Colonic mucosa (tissue), 4 donors: Measurements from ENCODE around the gene IL3. TPM values are rescaled to one million over a fixed set of nuclear protein-coding genes. Genes with fewer than 3 reads are reported as not detected.
A peak's percentile ranks its signal among the peaks of the same experiment; 100 is the strongest.

Source experiments
- DNase-seq: peaks from one replicate; pipeline ENCODE4 v3.0.0-alpha.2; 2020
- H3K27ac ChIP-seq: fragments of 200-600 bp; one replicate; pipeline ENCODE4 v1.8.0; 2021
- H3K27me3 ChIP-seq: fragments of 200-600 bp; one replicate; pipeline ENCODE4 v1.8.0; 2021
- H3K36me3 ChIP-seq: fragments of 200-600 bp; one replicate; pipeline ENCODE4 v1.8.0; 2021
- H3K4me1 ChIP-seq: fragments of 200-600 bp; one replicate; pipeline ENCODE4 v1.8.0; 2021; ENCODE audit warnings: mild to moderate bottlenecking
- H3K4me3 ChIP-seq: fragments of 200-600 bp; one replicate; pipeline ENCODE4 v1.8.0; 2021
- H3K9ac ChIP-seq, 2 donors: one replicate each; pipeline ENCODE4 v1.7.0; 2013; ENCODE audit warnings: control low read depth in 2 of 2, low read depth in 2 of 2, low read length in 2 of 2
- H3K9me3 ChIP-seq: fragments of 200-600 bp; one replicate; pipeline ENCODE4 v1.8.0; 2021
- intact Hi-C: fragments of 100-400 bp; cut with DNase I; formaldehyde crosslinking; loops from one replicate; pipeline ENCODE4 v1.14.1; 2022
- total RNA-seq, 2 donors: library from RNA; stranded (reverse); fragmentation: NEBNext Ultra II Directional in 1 of 2; extraction: Animal tissue kit (Norgen Biotek cat#: 25700) in 1 of 2; gene quantifications; one replicate each; pipeline ENCODE4 v1.2.1, GENCODE V29; 2021
- TF ChIP-seq, protein P1 (sequence below): fragments of 200-600 bp; IDR thresholded peaks from one replicate; pipeline ENCODE4 v1.8.0; 2022; ENCODE audit warnings: antibody characterized with exemption, mild to moderate bottlenecking
- donor health status: healthy.
- donor health status: DM: no; HTN: no; CAD: no.
- donor health status: DM: no; HTN: no; CAD: no.

Gene IL3
- total RNA-seq, 2 donors from 2014 or later = 0.25 TPM; not detected in 1

- DNase-seq = no peak
- intact Hi-C loops = no loop called here
- TF ChIP-seq, protein P1, sequence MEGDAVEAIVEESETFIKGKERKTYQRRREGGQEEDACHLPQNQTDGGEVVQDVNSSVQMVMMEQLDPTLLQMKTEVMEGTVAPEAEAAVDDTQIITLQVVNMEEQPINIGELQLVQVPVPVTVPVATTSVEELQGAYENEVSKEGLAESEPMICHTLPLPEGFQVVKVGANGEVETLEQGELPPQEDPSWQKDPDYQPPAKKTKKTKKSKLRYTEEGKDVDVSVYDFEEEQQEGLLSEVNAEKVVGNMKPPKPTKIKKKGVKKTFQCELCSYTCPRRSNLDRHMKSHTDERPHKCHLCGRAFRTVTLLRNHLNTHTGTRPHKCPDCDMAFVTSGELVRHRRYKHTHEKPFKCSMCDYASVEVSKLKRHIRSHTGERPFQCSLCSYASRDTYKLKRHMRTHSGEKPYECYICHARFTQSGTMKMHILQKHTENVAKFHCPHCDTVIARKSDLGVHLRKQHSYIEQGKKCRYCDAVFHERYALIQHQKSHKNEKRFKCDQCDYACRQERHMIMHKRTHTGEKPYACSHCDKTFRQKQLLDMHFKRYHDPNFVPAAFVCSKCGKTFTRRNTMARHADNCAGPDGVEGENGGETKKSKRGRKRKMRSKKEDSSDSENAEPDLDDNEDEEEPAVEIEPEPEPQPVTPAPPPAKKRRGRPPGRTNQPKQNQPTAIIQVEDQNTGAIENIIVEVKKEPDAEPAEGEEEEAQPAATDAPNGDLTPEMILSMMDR = no peak
Observed at GRCh38 chr5:132019857-132020555, 40.4 kb upstream of the IL3 start.

DNA sequence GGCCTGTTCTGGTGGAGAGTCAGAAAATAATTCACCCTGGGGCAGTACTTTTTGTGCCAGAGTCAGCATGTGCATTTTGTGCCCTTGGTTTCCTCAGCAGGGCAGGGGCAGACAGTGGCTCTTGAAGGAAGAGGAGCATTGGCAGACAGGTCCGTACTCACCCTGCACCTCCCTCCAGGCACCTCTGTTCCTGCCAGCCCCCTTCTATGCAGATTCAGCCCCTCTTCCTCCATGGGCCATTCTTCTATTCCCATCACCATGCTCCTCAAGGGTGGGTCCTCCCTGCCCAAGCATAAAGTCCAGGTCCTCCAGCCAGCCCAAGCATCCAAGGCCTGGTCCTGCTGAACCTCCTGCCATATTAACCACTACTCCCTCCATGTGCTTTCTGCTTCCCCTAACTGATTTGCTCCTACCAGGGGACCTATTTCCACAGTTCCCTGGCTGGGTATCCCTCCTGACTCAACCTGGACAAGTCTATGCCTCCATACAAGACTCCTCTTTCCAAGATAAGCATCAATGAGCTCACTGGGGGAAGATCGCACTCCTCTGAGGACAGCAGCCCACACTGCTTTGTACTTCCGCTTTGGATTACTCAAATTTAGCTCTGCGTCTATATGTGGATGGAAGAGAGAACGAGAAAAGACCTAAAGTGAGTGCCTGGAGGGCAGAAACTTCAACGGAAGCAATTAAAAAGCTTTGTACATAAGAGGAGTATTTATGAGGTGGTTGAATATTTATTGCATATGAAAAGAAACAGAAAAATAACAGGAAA is 39.7 kb upstream of the IL3 start:
- Histone ChIP-seq H3K9ac (no peak overlapping the region), H3K27me3 (no peaks in the 10 kb centered on the region), H3K9me3 (no peaks in the 10 kb centered on the region), H3K36me3 (no peaks in the 10 kb centered on the region), H3K4me3 (no peak overlapping the region), H3K27ac (no peak overlapping the region), H3K4me1 (no peaks in the 10 kb centered on the region)
- peak; percentile 12 for DNase-seq
- TF ChIP-seq, protein P1 = no peak
- intact Hi-C loops = no loop called here

More at GRCh38 chr5:132019857-132020555, 40.4 kb upstream of the IL3 start:
- Histone ChIP-seq H3K9ac (no peak overlapping the region), H3K9me3 (no peaks in the 10 kb centered on the region), H3K4me3 (no peak overlapping the region), H3K36me3 (no peaks in the 10 kb centered on the region), H3K4me1 (no peaks in the 10 kb centered on the region), H3K27ac (no peak overlapping the region), H3K27me3 (no peaks in the 10 kb centered on the region)

GRCh38 chr5:132021654-132022053 is 38.8 kb upstream of the IL3 start:
- TF ChIP-seq, protein P1 = no peak
- Histone ChIP-seq H3K4me3 (no peak overlapping the region), H3K9me3 (no peaks in the 10 kb centered on the region), H3K9ac (no peak overlapping the region), H3K27me3 (no peaks in the 10 kb centered on the region), H3K36me3 (no peaks in the 10 kb centered on the region), H3K27ac (no peak overlapping the region), H3K4me1 (no peaks in the 10 kb centered on the region)
- intact Hi-C loops = no loop called here
- no peak for DNase-seq

DNA sequence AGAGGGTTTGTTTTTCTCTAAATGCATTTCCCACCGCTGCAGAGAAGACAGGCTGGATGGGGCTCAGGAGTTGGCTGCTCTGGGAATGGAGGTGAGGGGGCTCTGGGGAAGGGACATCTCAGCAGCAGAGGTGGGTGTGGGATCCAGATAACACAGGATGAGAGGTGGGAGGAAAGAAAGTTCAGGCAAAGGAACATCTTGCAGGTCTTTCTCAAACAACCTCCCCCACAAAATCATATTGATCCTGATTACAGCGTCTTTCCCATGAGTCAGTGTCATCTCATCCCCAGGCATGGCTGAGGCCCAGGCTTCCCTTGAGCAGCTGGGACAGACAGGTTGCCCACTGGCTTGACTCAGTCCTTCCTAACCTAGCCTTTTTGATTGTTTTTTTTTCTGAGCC is 37.7 kb upstream of the IL3 start:
- H3K36me3 ChIP-seq = no peaks in the 10 kb centered on the region

DNA sequence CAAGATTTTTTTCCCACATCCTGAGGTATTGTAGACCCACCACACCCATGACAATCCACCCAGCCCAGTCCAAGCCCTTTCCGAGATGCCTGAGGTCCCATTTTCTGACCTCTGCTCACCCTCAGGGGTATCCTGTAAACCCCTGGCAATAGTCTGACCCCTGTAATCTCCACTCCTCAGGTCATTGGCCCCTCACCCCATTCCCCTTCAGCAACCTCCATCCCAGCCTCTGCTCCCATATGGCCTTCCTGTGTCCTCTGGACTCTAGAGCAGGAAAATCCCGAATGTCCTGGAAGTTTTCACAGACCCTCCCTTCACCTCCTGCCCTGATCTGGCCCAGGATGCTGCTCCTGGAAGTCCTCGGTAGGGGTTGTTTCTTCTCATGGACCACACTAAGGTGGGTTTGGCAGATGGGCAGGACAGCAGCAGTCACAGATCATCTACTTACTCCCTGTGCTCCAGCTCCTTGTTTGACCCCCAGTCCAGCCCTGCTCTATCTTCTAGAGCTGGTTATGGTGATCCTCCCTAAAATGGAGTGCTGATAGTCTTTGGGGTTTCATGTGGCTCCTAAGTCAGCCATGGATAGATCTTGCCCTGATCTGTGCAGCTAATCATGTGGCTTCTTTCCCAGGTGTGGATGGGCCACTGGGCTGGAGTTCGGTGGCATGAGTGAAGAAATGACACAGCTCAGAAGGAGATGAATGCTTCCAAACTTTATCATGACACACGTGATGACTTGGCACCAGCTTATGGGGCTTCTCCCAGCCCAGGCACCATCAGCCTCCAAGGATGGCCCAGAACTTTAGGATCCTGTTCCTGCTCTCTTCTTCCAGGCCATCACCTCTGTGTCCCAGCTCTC is 37.0 kb upstream of the IL3 start:
- Histone ChIP-seq H3K9ac (no peak overlapping the region), H3K27me3 (no peaks in the 10 kb centered on the region), H3K36me3 (no peaks in the 10 kb centered on the region), H3K4me3 (no peak overlapping the region), H3K9me3 (no peaks in the 10 kb centered on the region), H3K4me1 (no peaks in the 10 kb centered on the region), H3K27ac (no peak overlapping the region)
- TF ChIP-seq, protein P1 = no peak
- DNase-seq = no peak
- intact Hi-C loops = no loop called here

More for the DNA sequence above, 37.7 kb upstream of the IL3 start:
- Histone ChIP-seq H3K9ac (no peak overlapping the region), H3K27ac (no peak overlapping the region), H3K9me3 (no peaks in the 10 kb centered on the region), H3K27me3 (no peaks in the 10 kb centered on the region), H3K4me3 (no peak overlapping the region), H3K4me1 (no peaks in the 10 kb centered on the region)
- DNase-seq = no peak
- intact Hi-C loops = no loop called here
- TF ChIP-seq, protein P1 = no peak
